Stimulated activated CD4-positive, alpha-beta T cell treated with anti-CD3 and anti-CD28 coated beads, Interleukin-12 subunit alpha, Interleukin-12 subunit beta, amount 100 ng/mL, for 4 hours (primary cell): ENCODE results near the gene CAPZA1.
A peak's percentile ranks its signal among the peaks of the same experiment; 100 is the strongest.
"Not testable (repeated sequence)": the region's sequence is repeated elsewhere in the genome, so short reads cannot be mapped to it uniquely, and the experiment has no call there.

Experiments
- DNase-seq: peaks from one replicate; pipeline ENCODE4 v3.0.0-alpha.2; 2020

The CAPZA1 gene

DNA sequence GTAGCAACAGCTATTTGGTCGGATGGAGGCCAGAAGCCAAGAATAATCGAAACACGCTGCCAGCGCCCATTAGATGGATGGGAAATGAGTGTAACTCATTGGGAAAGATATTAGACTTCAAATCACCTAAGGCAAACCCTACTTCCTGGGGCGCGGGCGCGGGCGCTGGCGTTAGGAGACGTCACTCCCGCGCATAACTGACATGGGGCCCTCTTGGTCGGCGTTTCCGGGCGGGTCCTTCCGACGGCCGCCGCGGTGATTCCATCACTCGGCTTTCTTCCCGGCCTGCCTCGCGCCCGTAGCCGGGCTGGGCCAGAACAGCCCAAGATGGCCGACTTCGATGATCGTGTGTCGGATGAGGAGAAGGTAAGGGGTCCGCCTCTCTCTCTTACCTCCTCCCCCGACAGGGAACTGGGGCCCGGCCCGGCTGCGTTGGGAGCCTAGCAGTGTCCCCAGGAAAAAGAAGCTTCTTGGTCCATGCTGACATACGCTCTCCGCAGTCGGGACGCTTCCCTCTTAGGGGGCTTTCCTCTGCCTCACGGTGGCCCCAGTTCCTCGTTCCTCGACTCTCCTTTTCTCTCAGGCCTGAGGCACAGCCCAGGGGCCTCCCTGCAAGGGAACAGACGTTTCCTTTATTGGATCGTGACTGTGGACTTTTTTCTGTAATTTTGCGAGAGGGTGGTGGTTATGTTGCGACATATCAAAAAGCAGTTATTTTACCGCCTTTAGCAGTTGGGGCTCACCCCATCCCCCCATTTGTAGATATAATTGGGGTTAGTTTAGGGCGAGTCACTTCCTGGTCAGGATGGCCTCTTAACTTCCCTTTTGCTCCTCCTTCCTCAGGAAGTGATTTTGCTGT, at the start of gene CAPZA1:
Gene CAPZA1, plus strand, starts transcription at position 315 of the 859 bp plus-strand sequence. Its CDS starts 13 bp downstream, at position 328.
- DNase-seq, result peak; percentile 84

DNA sequence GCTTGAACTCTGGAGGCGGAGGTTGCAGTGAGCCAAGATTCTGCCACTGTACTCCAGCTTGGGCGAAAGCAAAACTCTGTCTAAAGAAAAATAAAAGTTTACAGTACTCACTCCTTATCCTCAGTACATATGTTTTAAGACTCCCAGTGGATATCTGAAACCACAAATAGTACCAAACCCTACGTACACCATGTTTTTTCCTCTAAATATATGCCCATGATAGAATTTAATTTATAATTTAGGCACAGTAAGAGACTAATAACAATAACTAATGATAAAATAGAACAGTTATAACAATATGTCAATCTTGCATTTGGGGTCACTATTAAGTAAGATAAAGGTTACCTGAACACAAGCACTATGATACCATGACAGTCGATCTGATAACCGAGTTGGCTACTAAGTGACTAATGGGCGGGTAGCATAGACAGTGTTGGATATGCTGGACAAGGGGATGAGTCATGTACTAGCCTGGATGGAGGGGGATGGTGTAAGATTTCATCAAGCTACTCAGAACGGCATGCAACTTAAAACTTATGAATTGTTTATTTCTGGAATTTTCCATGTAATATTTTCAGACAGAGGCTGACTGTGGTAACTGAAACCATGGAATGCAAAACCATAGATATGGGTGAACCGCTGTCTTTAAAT, 44.4 kb upstream of the CAPZA1 start:
- no peak for DNase-seq

DNA sequence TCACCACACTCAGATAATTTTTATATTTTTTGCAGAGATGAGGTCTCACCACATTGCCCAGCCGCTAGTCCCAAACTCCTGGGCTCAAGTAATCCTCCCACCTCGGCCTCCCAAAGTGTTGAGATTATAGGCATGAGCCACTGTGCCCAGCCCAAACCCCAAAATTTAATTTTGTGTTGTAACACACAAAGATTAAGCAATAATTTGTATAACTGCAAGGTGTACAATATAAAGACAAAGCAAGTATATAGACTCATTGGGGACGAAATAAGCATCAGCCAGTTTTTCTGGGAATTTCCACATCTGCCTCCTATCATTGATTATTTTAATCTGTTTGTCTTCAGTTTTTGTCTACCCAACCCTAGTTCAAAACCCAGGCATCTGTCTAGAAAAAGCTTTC, 43.4 kb upstream of the CAPZA1 start:
- DNase-seq, result no peak

DNA sequence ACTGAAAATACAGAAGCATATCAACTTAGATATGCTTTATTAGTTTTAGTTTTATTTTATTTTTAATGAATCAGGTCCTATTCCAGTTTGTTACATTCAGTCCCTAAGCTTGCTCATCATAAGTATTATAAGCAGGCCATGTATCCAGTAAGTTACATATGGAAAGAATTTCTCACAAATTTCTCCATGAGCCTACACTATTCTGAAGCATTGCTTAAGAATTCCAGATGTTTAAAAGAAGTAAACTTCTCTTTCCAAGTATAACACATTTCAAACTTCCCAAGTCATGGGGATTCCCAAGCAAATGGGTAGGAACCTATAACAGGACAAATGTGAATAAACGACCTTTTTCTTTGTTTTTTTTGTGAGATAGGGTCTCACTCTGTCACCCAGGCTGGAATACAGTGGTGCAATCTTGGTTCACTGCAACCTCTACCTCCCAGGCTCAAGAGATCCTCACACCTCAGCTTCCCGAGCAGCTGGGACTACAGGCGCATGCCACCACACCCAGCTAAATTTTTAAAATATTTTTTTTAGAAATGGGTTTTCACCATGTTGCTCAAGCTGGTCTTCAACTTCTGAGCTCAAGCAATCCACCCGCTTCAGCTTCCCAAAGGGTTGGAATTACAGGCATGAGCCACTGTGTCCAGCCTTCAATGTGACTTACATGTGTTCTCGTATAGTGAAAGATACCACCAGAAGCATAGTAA, 39.7 kb upstream of the CAPZA1 start:
- no peak for DNase-seq

DNA sequence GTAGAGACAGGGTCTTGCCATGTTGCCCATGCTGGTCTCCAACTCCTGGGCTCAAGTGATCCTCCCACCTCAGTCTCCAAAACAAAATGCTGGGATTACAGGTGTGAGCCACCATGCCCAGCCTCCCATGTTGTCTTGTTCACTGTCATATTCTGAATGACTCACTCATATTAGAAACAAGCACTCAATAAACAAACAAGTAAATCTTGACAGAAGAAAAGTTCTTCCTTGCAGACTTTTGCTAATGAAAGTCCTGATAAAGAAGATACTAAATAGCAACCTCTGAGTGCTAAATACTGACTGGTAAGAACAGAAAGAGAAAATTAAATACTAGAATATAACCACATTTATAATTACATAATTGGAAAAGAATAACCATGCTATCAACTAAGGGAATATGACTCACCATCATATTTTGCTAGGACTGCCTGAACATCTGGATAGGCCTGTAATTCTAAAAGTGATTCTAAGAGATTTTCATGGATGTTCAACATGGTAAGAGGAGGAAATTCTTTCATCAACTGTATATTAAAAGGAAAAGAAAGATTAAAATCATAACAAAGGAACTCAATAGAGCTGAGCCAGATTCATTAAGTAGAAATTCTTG, 37.9 kb upstream of the CAPZA1 start:
- no peak for DNase-seq

DNA sequence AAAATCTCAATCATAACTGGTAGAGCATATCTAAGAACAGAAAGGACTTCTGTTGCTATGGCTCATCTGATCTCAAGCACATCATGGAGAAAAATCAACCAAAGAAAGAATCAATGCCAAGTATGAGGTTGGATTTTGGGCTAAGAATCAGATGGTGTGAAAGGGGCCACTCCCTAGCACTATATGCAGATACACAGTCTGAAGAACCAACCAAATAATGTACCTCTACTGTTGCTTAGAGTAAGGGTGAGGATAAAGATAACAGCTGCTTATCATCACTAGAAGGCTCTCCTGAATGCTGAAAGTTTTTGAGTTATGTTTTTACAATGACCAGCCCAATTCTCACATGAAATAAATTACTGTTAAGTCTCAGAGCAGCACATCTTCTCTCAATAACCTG, 36.3 kb upstream of the CAPZA1 start:
- DNase-seq, result no peak

DNA sequence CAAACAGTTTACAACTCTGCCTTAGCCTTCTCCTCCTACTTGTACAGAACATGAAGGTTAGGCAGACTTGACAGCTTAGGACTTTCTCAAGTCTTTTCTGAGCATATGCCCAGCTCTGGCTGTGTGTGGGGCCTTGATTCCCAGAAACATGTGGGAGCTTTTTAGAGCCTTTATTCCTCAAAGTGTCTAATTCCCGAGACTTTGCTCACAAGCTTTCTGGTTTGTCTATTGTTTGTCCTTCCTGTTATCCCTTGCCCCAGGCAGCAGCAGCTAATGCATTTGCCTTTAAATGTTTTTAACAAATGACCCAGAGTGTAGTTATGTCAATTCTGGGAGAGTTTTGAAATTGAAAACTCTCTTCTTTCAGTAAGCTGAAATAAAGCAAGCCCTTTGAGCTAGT, 29.9 kb upstream of the CAPZA1 start:
- DNase-seq, result no peak

DNA sequence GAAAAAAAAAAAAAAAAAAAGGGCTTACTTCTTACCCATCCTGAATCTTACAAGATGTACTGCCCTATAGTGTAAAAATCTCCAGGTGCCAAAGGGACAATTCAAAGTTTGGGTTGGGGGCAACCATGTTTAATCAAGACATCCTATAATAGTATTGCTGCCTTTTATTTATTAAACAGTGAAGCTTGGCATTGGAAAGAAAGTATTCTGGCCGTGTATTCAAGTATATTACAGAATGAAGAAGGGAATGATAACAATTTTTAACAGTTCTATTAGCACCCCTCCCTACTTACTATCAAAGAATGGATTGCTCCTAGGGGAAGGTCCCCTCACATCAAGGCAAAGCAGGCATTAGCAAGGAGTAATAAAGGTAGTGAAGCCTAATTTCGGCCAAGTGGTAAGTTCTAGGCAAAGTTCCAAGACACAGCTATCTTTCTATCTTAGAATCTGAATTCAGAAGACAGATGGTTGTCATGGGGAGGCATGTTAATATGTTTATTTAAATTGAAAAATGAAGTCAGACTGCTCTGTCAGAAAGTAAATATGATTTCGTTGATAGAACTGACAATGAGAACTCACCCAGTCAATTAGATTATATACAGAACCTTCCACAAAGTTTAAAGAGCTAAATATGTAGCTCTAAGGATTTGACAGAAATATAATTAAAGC, 25.3 kb upstream of the CAPZA1 start:
- DNase-seq, result no peak

DNA sequence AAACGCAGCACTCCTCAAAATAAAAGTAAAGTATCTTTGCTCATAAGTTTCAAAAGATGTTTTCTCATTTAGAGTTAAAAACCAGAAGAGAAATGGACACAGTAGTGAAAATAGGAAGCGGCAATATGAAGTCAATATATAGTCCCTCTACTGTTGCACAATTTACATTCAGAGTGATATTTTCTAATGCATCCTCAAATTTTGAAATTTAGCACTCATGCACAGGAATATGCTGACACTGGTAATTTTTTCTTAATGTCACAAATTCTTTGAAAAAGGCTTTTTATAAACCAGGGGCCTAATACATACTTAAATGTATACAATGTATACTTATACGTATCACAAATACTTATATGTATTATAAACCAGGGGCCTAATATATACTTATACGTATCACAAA, 20.2 kb upstream of the CAPZA1 start:
- DNase-seq, result no peak

DNA sequence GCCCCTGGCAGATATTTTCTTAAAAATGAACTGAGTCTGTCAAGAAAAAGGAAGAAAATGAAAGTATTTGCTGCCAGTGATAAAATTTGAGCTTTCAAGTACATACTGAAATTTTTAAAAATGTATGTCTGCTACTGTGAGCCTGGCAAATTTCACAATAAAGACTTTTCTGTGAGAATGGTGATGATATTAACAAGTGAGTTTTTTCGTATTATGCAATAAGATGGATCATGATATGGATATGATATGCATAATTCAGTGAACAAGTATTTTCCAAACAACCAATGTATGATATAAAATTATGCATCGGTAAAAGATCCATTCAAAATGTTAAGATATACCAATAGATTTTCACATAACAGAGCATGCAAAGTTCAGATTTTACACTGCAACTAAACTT, 16.6 kb upstream of the CAPZA1 start:
- no peak for DNase-seq

DNA sequence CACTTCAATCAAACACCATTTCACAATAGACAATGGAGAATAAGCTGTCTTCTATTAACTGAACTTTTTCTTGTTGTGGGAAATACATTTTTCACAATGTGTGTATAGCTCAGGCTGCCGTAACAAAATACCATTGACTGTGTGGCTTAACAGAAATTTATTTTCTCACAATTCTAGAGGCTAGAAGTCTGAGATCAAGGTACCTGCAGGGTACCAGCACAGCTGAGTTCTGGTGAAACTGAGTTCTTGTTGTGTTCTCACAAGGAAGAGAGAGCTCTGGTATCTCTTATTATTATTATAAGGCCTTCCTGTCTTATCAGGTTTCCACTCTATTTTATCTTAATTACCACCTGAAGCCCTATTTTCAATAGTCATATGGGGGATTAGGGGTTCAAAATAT, 16.1 kb upstream of the CAPZA1 start:
- DNase-seq, result no peak

DNA sequence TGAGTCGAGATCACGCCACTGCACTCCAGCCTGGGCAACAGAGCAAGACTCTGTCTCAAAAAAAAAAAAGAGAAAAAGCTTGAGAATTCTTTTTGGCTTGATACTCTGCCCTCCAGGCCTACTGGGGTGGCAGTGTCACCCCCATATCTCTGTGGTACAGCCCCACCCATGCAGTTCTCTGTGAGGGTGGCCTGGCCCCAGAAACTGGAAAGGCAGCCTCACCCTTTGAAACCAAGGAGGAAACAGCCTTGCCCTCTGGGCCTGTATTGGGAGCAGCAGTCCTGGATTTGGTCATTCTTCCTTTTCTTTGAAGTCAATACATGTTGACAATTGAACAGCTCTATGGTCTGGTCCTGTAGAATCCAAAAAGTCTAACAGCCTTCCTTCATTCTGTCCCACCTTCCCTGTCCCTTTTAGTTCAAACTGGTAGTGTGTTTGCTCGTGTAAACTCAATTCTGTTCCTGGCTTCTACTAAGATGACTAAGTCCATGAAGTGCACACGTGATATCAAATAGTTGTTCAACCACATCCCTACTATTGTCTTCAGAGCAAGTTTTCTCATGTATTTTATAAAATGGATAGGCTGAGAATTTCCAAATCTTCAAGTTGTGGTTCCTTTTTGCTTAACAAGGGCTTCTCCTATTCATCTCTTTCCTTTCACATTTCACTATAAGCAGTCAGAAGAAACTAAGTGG, 13.9 kb upstream of the CAPZA1 start:
- no peak for DNase-seq

DNA sequence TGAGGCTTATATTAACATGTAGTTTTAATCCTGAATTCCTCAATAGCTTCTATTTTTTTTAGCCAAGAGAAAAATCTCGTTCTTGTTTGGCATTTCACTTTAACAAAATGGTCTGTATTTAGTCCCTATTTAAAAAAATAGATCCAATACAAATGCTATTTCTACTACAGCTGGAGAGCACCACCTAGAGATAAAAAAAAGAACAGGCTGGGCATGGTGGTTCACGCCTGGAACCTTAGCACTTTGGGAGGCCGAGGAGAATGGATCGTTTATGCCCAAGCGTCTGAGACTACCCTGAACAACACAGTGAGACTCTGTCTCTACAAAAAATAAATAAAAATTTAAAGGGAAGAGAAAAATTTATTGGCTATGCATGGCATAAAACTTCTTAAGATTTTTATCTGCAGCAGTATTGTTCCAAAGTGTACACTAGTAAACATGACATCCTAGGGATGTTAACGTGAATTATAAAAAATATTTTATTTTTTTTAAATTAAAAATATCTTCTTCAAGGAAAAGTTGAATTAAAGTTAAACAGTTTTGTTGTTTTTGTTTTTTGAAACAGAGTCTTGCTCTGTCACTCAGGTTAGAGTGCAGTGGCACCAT, 5.1 kb upstream of the CAPZA1 start:
- DNase-seq, result no peak

DNA sequence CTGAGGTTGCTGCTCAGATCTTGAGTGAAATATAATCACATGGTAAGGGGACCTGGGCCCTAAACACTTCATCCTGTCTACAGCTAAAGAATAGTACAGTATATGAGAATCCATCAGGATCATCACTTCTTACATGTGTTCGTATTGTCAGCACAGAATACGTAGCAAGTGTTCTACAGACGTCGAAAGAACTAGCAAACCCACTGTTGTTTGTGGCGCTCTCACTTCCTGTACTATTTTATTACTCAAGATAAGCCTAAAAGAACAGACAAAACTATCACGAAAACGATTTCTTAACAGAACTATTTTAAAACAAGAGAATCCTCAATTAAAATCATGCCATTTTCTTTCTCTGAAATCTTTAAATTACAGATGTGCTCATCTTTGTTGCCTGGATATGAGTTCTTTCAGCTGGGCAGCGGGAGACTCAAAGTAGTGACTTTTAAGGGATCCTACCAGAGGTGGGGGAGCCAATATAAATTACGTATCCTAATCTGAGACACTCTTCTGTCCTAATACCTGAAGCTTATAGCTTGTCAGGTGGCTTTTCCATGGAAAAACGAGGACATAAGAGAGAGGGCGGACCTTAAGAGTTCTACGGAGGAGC, 1.4 kb upstream of the CAPZA1 start:
- DNase-seq, result no peak

DNA sequence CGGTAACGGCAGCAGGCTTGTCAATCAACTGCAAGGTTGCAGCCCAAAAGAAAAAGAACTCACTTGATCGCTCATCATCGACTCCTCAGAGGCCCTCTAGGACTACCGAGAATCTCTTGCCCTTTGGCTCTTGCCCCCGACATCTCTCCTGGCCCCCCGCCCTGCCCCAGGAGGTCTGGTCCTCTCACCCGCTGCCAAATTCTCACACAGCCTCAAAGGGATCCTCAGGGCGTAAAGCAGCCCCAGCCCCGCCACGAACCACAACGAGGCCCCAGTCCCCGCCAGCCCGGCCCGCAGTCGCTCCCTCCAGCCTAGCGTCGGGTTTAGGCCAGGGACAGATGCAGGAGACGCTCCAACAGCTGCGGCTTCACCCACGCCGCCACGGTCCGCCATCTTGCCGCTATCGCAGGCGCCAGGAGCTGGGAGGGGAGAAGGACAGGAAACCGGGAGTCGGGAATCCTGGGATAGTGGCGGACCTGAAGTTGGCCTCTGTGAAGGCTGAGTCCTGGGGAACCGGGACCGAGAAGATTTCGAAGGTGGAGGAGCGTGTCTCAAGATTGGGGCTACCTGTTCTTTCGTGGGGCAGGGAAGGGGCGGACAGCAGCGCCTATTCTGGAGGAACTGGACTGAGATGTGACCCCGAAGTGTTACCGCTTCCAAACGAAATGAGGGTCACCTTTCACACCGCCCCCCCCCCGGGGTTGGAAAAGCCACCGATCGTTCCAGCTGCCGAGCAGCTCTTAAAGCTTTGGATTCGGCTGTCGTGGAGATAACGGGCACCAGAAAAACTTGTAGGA, 713 bp upstream of the CAPZA1 start, which contains the start of gene ST7L:
Gene ST7L, minus strand, starts transcription at position 421 of the 797 bp plus-strand sequence. Its CDS starts 28 bp downstream, at position 393.
- peak; percentile 58 for DNase-seq

DNA sequence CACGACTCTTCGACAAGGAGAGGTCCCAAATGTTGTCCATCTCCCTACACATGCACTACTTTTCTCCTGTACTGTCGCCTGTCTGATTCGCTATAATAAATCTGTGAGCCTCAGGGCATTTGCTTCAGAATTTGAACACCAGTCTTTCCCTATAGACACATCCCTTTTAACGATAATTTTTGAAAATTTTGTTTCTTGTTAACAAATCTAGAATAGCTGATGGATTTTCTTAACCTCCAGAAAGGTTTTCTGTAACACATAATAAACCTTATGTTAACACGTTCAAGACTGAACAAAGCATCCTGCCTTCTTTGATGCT, 704 bp downstream of the CAPZA1 start:
- DNase-seq, result no peak

DNA sequence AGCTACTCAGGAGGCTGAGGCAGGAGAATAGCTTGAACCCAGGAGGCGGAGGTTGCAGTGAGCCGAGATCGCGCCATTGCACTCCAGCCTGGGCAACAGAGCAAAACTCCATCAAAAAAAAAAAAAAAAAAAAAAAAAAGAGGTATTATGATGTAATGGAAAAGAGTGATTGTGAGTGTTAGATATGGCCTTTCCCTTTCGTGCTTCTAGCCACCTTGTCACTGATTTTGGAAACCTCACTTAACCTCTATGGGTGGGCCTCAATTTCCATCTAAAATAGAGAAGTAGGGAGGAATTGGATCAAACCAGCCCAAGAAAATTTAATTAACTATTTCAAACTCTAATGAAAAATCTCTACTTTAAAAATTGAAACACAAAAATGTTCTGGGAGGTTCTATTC, 4.9 kb downstream of the CAPZA1 start:
- DNase-seq, result not testable (repeated sequence)

DNA sequence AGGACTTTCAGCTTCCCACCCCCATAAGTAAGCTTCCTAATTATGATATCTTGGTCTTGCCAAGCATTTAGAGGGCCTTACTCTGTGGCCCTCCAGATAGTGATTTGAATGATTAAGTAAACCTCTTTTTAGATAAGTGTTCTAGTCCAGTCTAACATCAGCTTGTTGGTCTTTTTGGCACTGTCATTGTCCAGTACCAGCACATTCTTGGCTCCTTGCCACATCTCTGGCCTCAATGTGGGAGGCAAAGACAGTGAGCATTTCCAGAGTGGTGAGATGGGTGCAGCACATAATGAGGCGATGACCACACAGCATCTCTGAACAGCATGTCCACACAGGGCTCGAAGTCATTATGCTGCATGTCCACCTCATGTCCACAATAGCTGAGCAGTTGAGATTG, 6.1 kb downstream of the CAPZA1 start:
- no peak for DNase-seq

DNA sequence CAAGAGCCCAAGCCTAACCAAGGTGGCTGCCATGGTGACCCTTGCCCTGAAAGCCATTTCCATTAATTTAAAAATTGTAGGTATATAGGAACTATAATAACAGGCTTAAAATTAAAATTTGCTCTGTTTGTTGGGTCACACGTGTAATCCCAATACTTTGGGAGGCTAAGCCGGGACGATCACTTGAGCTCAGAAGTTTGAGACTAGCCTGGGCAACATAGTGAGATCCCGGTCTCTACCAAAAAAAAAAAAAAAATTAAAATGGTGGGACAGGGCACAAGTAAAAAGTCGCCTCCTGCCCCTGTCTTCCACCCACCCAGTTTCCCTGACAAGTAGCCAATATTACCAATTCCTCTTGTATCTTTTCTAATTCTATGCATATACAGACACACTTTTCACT, 6.6 kb downstream of the CAPZA1 start:
- DNase-seq, result no peak

DNA sequence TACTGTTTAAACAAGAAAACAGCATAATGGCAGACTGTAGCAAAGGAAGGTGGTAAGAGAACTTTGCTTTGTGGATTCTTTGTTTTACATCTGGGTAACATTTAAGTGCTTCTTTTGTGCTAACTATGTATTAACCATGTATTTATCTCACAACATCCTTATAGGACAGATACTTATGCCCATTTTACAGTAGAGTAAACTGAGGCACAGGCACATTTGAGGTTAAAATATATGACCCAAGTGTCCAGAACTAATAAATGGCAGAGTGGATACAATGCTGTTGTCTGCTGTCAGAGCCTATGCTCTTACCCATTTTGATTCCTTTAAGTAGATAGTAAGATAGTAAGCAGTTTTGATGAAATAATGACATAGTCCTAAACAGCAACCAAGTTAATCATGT, 7.3 kb downstream of the CAPZA1 start:
- DNase-seq, result no peak

DNA sequence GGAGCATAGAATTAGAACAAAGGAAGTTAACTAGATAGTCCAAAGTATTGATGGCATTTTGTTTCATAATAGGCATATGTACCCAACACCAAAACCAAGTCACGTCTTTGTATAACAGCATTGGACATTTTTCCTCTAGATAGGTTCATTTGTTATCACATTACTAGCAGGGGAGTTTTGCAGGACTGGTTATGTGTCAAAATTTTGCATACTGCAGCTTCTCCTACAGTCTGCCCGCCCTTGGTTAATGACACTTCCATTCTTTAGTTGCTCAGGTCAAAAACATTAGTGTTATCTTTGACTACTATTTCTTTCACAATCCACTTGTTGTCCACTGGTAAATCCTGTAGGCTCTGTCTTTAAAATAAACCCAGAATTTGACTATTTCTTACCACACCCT, 8.9 kb downstream of the CAPZA1 start:
- DNase-seq, result no peak
